IPS-15b (cell line): Measurements from ENCODE around the gene TRPM4.
"Not testable (repeated sequence)": the region's sequence is repeated elsewhere in the genome, so short reads cannot be mapped to it uniquely, and the experiment has no call there.

Experiments used
- H3K27me3 ChIP-seq: one replicate; pipeline ENCODE4 v1.6.1; 2013; ENCODE audit warnings: low read length; ENCODE audit not compliant: control insufficient read depth, insufficient read depth
- H3K36me3 ChIP-seq: one replicate; pipeline ENCODE4 v1.6.1; 2013; ENCODE audit warnings: low read length; ENCODE audit not compliant: control insufficient read depth, insufficient read depth
- H3K4me1 ChIP-seq: one replicate; pipeline ENCODE4 v1.6.1; 2013; ENCODE audit warnings: mild to moderate bottlenecking, low read length; ENCODE audit not compliant: control insufficient read depth, insufficient read depth
- H3K4me3 ChIP-seq: one replicate; pipeline ENCODE4 v1.5.1; 2013; ENCODE audit warnings: low read depth, low read length
- H3K9ac ChIP-seq: one replicate; pipeline ENCODE4 v1.6.1; 2013; ENCODE audit warnings: low read depth, mild to moderate bottlenecking, low read length
- H3K9me3 ChIP-seq: one replicate; pipeline ENCODE4 v1.6.1; 2013; ENCODE audit warnings: mild to moderate bottlenecking, low read length; ENCODE audit not compliant: control insufficient read depth, insufficient read depth

TRPM4 gene

GRCh38 chr19:49205114-49205513, 47.5 kb downstream of the TRPM4 start:
- Histone ChIP-seq H3K36me3 (peaks cover 2% of the 10 kb centered on the region), H3K9me3 (no peaks in the 10 kb centered on the region), H3K4me3 (no peak overlapping the region), H3K27me3 (no peaks in the 10 kb centered on the region), H3K9ac (no peak overlapping the region), H3K4me1 (no peaks in the 10 kb centered on the region)

GRCh38 chr19:49209502-49209901, 51.9 kb downstream of the TRPM4 start:
- not testable (repeated sequence) for H3K4me1 ChIP-seq

GRCh38 chr19:49210108-49210900, 52.7 kb downstream of the TRPM4 start:
- H3K4me1 ChIP-seq: no peaks in the 10 kb centered on the region
- H3K9ac ChIP-seq: peak overlapping the region; percentile 65
- H3K36me3 ChIP-seq: no peaks in the 10 kb centered on the region
- no peaks in the 10 kb centered on the region for H3K27me3 ChIP-seq
- peak overlapping the region; percentile 56 for H3K4me3 ChIP-seq
- no peaks in the 10 kb centered on the region for H3K9me3 ChIP-seq

More at GRCh38 chr19:49209502-49209901, 51.9 kb downstream of the TRPM4 start:
- H3K9ac ChIP-seq, H3K9me3 ChIP-seq, H3K4me3 ChIP-seq, H3K27me3 ChIP-seq, H3K36me3 ChIP-seq: not testable (repeated sequence)

GRCh38 chr19:49210901-49211451, 53.4 kb downstream of the TRPM4 start:
- peak overlapping the region; percentile 56 for H3K4me3 ChIP-seq
- H3K9ac ChIP-seq: peak overlapping the region; percentile 60
- no peaks in the 10 kb centered on the region for H3K9me3 ChIP-seq
- H3K4me1 ChIP-seq: no peaks in the 10 kb centered on the region
- H3K27me3 ChIP-seq: no peaks in the 10 kb centered on the region
- H3K36me3 ChIP-seq: no peaks in the 10 kb centered on the region

- Histone ChIP-seq H3K4me3 (no peak overlapping the region), H3K9ac (no peak overlapping the region), H3K4me1 (no peaks in the 10 kb centered on the region)
These were observed 54.6 kb downstream of the TRPM4 start for GRCh38 chr19:49212016-49212701.

GRCh38 chr19:49213791-49214190, 56.2 kb downstream of the TRPM4 start:
- Histone ChIP-seq H3K9ac (no peak overlapping the region), H3K4me1 (no peaks in the 10 kb centered on the region), H3K9me3 (no peaks in the 10 kb centered on the region), H3K27me3 (no peaks in the 10 kb centered on the region), H3K36me3 (no peaks in the 10 kb centered on the region), H3K4me3 (no peak overlapping the region)

More at GRCh38 chr19:49212016-49212701, 54.6 kb downstream of the TRPM4 start:
- H3K9me3 ChIP-seq: no peaks in the 10 kb centered on the region
- H3K36me3 ChIP-seq: no peaks in the 10 kb centered on the region
- no peaks in the 10 kb centered on the region for H3K27me3 ChIP-seq

- no peaks in the 10 kb centered on the region for H3K27me3 ChIP-seq
These were observed 57.1 kb downstream of the TRPM4 start for GRCh38 chr19:49214701-49215100.

GRCh38 chr19:49216071-49216470, 58.5 kb downstream of the TRPM4 start:
- H3K36me3 ChIP-seq: no peaks in the 10 kb centered on the region
- no peaks in the 10 kb centered on the region for H3K9me3 ChIP-seq
- no peak overlapping the region for H3K4me3 ChIP-seq
- no peaks in the 10 kb centered on the region for H3K27me3 ChIP-seq
- no peak overlapping the region for H3K9ac ChIP-seq
- H3K4me1 ChIP-seq: no peaks in the 10 kb centered on the region

More at GRCh38 chr19:49214701-49215100, 57.1 kb downstream of the TRPM4 start:
- Histone ChIP-seq H3K4me1 (no peaks in the 10 kb centered on the region), H3K36me3 (no peaks in the 10 kb centered on the region), H3K9me3 (no peaks in the 10 kb centered on the region), H3K9ac (no peak overlapping the region), H3K4me3 (no peak overlapping the region)

- H3K9me3 ChIP-seq: no peaks in the 10 kb centered on the region
- H3K36me3 ChIP-seq: no peaks in the 10 kb centered on the region
- H3K4me3 ChIP-seq: no peak overlapping the region
These were observed 59.8 kb downstream of the TRPM4 start for GRCh38 chr19:49217382-49217781.

GRCh38 chr19:49222011-49222410, 64.4 kb downstream of the TRPM4 start:
- no peaks in the 10 kb centered on the region for H3K9me3 ChIP-seq
- H3K4me1 ChIP-seq: no peaks in the 10 kb centered on the region
- no peaks in the 10 kb centered on the region for H3K36me3 ChIP-seq
- H3K4me3 ChIP-seq: no peak overlapping the region
- H3K9ac ChIP-seq: no peak overlapping the region
- no peaks in the 10 kb centered on the region for H3K27me3 ChIP-seq

More at GRCh38 chr19:49217382-49217781, 59.8 kb downstream of the TRPM4 start:
- Histone ChIP-seq H3K4me1 (no peaks in the 10 kb centered on the region), H3K27me3 (no peaks in the 10 kb centered on the region), H3K9ac (no peak overlapping the region)

- H3K27me3 ChIP-seq: no peaks in the 10 kb centered on the region
- no peak overlapping the region for H3K9ac ChIP-seq
- H3K4me3 ChIP-seq: no peak overlapping the region
- H3K36me3 ChIP-seq: no peaks in the 10 kb centered on the region
- H3K9me3 ChIP-seq: no peaks in the 10 kb centered on the region
- H3K4me1 ChIP-seq: no peaks in the 10 kb centered on the region
These were observed 64.9 kb downstream of the TRPM4 start for GRCh38 chr19:49222528-49222927.

- no peak overlapping the region for H3K4me3 ChIP-seq
- H3K36me3 ChIP-seq: no peaks in the 10 kb centered on the region
- no peaks in the 10 kb centered on the region for H3K4me1 ChIP-seq
- H3K9me3 ChIP-seq: no peaks in the 10 kb centered on the region
- H3K27me3 ChIP-seq: no peaks in the 10 kb centered on the region
- no peak overlapping the region for H3K9ac ChIP-seq
These were observed 65.9 kb downstream of the TRPM4 start for GRCh38 chr19:49223472-49223871.
